Lower leg skin (tissue), 4 donors: ENCODE results near the gene ST7. TPM values are rescaled to one million over a fixed set of nuclear protein-coding genes. Genes with fewer than 3 reads are reported as not detected.
"Not testable (repeated sequence)": the region's sequence is repeated elsewhere in the genome, so short reads cannot be mapped to it uniquely, and the experiment has no call there.

Experiments used
- DNase-seq, 2 donors: peaks; one replicate each; pipeline ENCODE4 v3.0.0-alpha.2; 2019; ENCODE audit warnings: low spot score in 2 of 2
- H3K4me3 ChIP-seq: fragments of 200-600 bp; sonication (generic); 2 replicates; pipeline ENCODE4 v1.5.1; 2017; ENCODE audit warnings: mild to moderate bottlenecking, low read depth; ENCODE audit not compliant: poor library complexity, severe bottlenecking
- POLR2A ChIP-seq, 2 donors: fragments of 450-650 bp; IDR thresholded peaks; one replicate each; pipeline ENCODE4 v1.6.1; 2016 to 2017; ENCODE audit warnings: antibody characterized with exemption in 2 of 2, mild to moderate bottlenecking in 1 of 2, moderate library complexity in 1 of 2
- whole genome bisulfite sequencing, 2 donors: methylation state at CpG; one replicate each; pipeline ENCODE4 v1.1.5; 2018; 5-methylcytosine and 5-hydroxymethylcytosine counted together
- intact Hi-C: fragments of 100-400 bp; cut with DNase I; formaldehyde crosslinking; loops from one replicate; pipeline ENCODE4 v1.15.0; 2023; ENCODE audit warnings: low total_unique reads
- total RNA-seq, 4 donors: library from RNA; depleted of rRNA; stranded (reverse); fragments of >200 nt; gene quantifications; one replicate each; pipeline ENCODE4 v1.1.0, GENCODE V29; 2016
- TF ChIP-seq, protein P1 (sequence below), 3 donors: fragments of 450-650 bp; IDR thresholded peaks; one replicate each; pipeline ENCODE4 v1.5.1; 2016; ENCODE audit warnings: antibody characterized with exemption in 3 of 3, mild to moderate bottlenecking in 3 of 3, moderate library complexity in 2 of 3

ST7 gene
- total RNA-seq, 4 donors from 2014 or later, result 10.8 to 17.1 (median 11.4) TPM

DNA sequence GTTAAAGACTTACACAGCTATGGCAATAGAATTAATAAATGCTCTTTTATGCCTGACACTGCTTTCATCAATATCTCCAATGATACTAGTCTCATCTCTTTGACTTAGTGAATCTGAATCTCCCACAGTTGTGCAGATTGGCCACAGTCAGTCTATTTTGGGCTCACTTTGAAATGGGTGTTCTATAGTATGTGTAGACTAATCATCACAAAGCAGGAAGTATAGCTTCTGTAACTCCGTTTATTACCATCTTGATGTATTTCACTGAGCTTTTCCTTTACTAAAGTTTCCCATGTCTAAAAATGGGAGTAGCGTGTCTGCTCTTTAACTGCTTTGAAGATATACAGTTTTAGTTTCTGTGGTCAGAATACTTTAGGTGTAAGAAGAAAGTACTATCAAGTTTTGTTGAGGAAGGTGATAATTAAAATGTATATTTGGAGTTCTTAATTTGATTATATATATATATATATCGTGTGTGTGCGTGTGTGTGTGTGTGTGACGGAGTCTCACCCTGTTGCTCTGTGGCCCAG is 70.1 kb downstream of the ST7 start:
- intact Hi-C loops, result no loop called here
- H3K4me3 ChIP-seq, result no peak overlapping the region
- TF ChIP-seq, protein P1, sequence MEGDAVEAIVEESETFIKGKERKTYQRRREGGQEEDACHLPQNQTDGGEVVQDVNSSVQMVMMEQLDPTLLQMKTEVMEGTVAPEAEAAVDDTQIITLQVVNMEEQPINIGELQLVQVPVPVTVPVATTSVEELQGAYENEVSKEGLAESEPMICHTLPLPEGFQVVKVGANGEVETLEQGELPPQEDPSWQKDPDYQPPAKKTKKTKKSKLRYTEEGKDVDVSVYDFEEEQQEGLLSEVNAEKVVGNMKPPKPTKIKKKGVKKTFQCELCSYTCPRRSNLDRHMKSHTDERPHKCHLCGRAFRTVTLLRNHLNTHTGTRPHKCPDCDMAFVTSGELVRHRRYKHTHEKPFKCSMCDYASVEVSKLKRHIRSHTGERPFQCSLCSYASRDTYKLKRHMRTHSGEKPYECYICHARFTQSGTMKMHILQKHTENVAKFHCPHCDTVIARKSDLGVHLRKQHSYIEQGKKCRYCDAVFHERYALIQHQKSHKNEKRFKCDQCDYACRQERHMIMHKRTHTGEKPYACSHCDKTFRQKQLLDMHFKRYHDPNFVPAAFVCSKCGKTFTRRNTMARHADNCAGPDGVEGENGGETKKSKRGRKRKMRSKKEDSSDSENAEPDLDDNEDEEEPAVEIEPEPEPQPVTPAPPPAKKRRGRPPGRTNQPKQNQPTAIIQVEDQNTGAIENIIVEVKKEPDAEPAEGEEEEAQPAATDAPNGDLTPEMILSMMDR (IDR thresholded peaks at IDR 0.05), result no peak
- TF ChIP-seq POLR2A (IDR thresholded peaks at IDR 0.05), result no peak
- DNase-seq, result no peak
- 91 to 95% methylated on average over 5 of the region's 5 CpGs for WGBS, 2 donors

DNA sequence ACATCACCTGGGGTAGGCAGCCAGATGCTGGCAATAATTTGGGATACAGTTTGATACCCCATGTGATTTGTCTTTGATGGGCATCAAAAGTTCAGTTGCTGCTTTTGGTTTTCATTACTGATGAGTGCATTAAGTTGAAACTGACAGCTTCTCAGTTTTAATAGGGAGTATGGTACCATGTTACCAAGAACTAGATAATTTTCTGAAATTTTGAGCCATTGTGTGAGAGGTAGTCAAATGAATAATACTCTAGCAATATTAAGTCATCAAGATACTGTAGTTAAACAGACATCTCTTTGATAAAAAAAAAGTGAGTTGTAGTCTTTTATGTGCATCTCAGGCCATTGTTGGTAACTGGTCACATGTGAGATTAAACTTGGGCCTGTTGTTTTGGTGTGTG is 71.5 kb downstream of the ST7 start:
- no peak for TF ChIP-seq POLR2A (IDR thresholded peaks at IDR 0.05)
- TF ChIP-seq, protein P1 (IDR thresholded peaks at IDR 0.05), result no peak
- intact Hi-C loops, result no loop called here
- H3K4me3 ChIP-seq, result no peak overlapping the region
- DNase-seq, result no peak

DNA sequence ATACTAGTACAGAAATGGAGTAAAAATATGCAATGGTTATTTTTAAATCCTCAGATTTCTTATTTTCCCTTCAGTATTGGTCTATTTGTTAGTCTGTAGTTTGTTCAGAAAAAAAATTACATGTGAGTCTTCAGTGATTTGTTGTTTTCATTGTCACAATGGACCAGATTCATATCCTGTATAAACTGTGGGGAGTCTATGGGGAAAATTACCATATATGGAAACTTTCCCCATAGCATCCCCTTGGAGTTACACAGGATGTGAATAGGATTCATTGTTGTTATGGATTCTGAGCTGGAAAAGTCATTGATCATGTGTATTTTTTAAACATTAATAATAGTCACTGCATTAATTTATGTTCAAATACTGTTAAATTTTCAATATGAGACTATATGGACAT is 72.6 kb downstream of the ST7 start:
- no peak overlapping the region for H3K4me3 ChIP-seq
- intact Hi-C loops, result no loop called here
- no peak for DNase-seq
- TF ChIP-seq, protein P1 (IDR thresholded peaks at IDR 0.05), result no peak
- no peak for TF ChIP-seq POLR2A (IDR thresholded peaks at IDR 0.05)

DNA sequence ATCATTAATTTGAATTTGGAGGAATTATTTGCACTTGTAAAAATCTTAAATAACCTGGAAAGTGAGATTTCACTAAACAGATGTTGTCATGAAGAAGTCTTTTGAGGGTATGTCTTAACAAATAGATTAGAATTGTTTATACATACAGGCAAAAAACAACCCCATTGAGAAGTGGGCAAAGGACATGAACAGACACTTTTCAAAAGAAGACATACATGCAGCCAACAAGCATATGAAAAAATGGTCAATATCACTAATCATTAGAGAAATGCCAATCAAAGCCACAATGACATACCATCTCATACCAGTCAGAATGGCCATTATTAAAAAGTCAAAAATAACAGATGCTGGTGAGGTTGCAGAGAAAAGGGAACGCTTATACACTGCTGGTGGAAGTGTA is 77.0 kb downstream of the ST7 start:
- WGBS, 2 donors, result 92 to 100% methylated on average over 1 of the region's 1 CpG
- H3K4me3 ChIP-seq, intact Hi-C loops, DNase-seq: not testable (repeated sequence)

DNA sequence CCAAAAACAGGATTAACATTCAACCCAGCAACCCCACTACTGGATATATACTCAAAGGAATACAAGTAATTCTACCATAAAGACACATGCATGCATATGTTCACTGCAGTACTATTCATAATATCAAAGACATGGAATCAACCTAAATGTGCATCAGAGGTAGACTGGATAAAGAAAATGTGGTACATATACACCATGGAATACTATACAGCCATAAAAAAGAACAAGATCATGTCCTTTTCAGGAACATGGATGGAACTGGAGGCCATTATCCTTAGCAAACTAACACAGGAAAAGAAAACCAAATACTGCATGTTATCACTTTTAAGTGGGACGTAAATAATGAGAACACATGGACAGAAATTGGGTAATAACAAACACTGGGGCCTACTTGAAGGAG is 77.5 kb downstream of the ST7 start:
- intact Hi-C loops, DNase-seq: not testable (repeated sequence)

DNA sequence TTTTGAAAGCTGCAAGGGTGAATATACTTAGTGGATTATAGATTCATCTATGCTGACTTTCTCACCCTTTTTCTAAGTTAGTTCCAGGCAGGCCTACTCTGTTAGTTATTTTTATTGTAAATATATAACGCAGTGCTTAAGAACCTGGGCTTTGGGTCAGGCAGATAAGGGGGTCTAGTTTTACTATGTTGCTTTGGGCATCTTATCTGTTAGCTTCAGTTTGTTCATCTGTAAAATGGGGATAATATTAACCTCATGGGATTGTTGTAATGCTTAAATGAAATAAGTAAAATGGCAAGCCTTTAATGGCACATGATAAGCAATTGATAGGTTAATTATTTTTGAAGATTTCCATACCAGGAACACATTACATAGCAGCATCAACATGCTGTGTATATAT is 79.5 kb downstream of the ST7 start:
- WGBS, 2 donors, result 93 to 95% methylated on average over 1 of the region's 1 CpG
- no peak for TF ChIP-seq POLR2A (IDR thresholded peaks at IDR 0.05)
- TF ChIP-seq, protein P1 (IDR thresholded peaks at IDR 0.05), result no peak
- H3K4me3 ChIP-seq, result no peak overlapping the region
- no peak for DNase-seq
- intact Hi-C loops, result no loop called here

More for the DNA sequence above, 77.5 kb downstream of the ST7 start:
- WGBS, 2 donors, result 0% methylated on average over 1 of the region's 1 CpG
- not testable (repeated sequence) for H3K4me3 ChIP-seq

DNA sequence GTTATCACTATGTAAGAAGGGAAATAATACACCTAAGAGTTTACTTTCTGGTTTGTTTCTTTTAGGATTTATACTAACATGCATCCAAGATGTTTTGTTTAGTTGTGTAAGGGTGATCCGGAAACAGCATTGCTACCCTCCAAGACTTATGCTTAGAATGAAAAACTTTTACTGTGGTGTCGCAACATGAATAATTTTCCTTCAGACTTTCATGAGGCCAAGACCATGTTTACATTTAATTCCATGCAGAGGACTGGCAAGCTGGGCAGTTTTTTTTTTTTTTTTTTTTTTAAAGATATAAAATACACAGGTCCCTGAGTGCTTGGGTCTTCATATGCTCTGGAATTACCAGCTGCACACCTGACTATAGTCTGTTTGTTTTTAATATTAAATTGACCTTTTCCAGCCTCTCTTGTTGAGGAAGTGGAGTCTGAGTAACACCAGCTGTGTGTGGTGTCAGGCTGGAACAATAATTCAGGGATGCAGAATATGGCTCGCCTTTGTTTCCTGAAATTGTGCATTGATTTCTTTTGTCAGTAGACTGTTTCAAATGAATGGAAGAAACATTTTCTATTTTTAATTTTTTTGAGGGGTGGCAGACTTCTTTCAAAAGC is 81.7 kb downstream of the ST7 start:
- H3K4me3 ChIP-seq, result no peak overlapping the region
- DNase-seq, result no peak
- TF ChIP-seq, protein P1 (IDR thresholded peaks at IDR 0.05), result no peak
- no peak for TF ChIP-seq POLR2A (IDR thresholded peaks at IDR 0.05)
- intact Hi-C loops, result no loop called here
- WGBS, 2 donors, result 57 to 58% methylated on average over 3 of the region's 3 CpGs
